Right ventricle myocardium inferior (tissue), 1 donor: ENCODE data around the gene CCN5. TPM values are rescaled to one million over a fixed set of nuclear protein-coding genes. Genes with fewer than 3 reads are reported as not detected.

Experiments
- ATAC-seq: fragments of 200-7000 bp; cut with Tn5 transposase; one replicate; pipeline ENCODE4 v1.9.1; 2020; ENCODE audit warnings: mild to moderate bottlenecking, moderate library complexity
- DNase-seq: peaks from one replicate; pipeline ENCODE4 v3.0.0; 2021; ENCODE audit errors: missing footprints
- intact Hi-C: fragments of 100-400 bp; cut with DNase I; formaldehyde crosslinking; loops from one replicate; pipeline ENCODE4 v1.11.0; 2022
- total RNA-seq: library from RNA; stranded (reverse); fragmentation: NEBNext Ultra II Directional; extraction: Animal tissue kit (Norgen Biotek cat#: 25700); gene quantifications from one replicate; pipeline ENCODE4 v1.2.1, GENCODE V29; 2021
- donor health status: DM: no; HTN: yes; CAD: no; lungs with severe emphysema.

The CCN5 gene
- total RNA-seq, 1 donor from 2014 or later = 13.6 TPM

- ATAC-seq (no peak), DNase-seq (no peak)
- intact Hi-C loops = no loop called here
Observed at GRCh38 chr20:44765701-44766347, 50.7 kb downstream of the CCN5 start.

DNA sequence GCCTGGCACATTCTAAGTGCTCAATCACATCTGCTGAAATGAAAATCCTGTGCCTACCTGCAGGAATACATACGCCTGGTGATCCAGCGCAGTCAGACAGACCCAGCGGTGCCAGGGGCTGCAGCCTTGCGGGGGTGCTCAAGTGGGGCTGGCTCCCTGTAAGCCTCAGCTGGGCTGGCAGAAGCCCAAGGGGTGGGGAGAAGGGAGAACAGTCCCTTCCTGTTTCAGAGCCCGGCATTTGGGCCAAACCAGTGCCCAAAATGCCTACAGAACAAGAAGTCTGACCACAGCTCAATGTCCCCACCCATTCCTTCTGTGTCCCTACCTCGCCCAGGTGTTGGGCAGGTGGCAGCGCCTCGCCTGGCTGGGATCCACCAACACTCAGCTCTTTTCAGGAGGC is 53.1 kb downstream of the CCN5 start:
- intact Hi-C loops = no loop called here
- DNase-seq = no peak
- no peak for ATAC-seq

DNA sequence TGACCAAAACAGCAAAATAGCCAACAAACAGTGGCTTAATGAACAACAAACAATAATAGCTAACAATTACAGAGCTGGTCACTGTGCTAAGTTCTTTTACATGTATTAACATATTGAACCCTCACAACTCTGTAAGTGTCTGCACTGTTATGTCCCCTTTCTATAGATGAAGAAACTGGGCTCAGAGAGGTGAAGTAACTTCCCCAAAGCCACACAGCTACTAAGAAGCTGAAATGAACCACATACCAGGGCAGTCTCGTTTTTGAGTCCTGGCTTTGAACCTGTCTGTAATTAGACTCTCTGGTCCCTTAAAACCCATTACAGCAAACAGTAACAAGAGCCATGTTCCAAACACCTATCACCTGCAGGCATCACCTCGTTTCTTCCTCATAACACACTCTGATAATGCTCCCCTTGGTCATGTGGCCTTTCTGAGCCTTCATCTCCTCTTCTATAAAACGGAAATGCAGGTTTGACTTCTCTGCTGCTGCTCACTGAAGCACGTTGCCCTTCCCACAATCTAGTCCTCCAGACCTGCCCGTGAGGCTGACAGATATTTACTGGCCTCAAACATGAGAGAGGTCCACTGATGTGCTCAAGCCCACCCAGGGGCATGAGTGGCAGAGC is 53.8 kb downstream of the CCN5 start:
- ATAC-seq (no peak), DNase-seq (no peak)
- intact Hi-C loops = no loop called here

- intact Hi-C loops = no loop called here
- no peak for ATAC-seq
- no peak for DNase-seq
Observed at GRCh38 chr20:44769481-44769863, 54.3 kb downstream of the CCN5 start.

DNA sequence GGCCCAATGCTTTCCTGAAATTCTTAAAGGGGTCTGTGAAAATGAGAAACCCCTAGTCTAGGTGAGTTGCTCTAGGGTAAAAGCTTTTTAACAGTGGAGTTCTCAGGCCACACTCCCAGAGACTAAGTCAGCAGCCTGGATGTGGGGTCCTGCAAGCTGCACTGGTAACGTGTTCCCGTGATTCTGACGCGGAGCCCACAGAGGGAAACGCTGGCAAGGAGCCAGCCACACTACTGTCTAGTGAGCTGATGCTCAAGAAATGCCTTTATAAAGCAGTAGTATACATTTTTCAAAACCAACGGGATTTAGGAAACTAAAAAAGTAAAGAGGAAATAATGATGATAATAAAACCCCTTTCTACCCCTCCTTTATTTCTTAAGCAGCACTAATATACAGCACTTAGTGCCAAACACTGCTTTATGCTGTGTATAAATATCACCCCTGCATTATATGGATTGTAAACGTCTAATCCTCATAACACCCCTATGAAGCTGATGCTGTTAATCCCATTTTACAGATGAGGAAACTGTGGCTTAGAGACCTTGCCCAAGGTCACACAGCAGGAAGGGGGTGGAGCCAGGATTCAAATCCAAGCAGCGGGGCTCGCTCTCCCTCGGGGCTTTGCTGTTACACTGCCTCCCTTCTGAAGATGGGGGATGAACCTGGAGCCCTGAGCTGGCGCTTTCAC is 55.5 kb downstream of the CCN5 start:
- DNase-seq = no peak
- intact Hi-C loops = no loop called here
- no peak for ATAC-seq

GRCh38 chr20:44771172-44771535 is 56.0 kb downstream of the CCN5 start:
- intact Hi-C loops = no loop called here
- DNase-seq (no peak), ATAC-seq (no peak)

DNA sequence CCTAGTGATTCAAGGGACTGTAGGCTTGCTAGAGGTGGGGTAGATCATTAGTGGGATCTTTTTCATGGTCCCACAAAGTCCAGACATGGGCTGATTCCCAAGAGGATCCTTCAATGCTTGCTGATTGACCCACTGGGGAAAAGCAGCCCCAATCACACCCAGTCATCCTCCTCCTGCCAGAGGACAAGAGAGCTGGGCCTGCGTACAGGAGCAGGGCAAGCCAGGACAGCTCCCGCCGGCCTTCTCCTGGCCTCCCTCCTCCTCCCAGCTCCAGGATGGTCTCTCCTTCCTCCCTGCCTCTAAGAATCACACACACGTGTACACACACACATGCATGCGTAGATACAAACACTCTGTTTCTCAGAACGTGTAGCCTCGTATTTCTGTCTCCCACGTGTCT is 57.5 kb downstream of the CCN5 start:
- ATAC-seq (no peak), DNase-seq (no peak)
- intact Hi-C loops = no loop called here

DNA sequence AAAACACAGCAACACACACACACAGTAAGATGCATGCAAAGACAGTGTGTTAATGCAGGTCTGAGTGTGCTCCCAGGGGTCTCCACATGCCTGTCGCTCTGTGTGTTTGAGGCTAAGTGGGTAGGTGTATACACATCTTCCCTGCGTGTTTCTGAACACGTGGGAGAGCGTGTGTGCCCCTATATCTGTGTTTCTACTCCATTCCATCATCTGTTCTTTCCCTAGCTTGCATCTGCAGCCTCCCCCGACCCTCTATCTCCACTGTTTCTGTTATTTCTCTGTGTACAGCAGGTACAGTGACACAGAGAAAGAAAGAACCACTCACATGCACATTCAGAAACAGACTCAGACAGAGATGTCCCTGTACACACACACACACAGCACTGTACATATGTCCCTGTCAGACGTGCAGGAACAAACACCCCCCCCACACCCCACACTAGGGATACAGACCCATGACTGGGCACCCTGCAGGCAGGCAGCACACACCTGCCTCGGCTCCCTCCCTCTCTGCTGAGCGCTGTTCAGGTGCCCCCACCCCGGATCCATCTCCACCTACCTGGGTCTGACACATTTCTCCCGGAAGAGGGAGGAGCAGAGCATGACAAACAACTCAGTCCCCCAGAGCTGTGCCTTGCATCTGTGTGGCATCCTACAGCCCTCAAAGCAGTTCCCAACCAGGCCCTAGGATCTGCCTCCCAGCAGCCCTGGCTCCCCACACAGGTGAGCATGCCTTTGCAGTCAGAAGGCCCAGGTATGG is 58.1 kb downstream of the CCN5 start:
- intact Hi-C loops = no loop called here
- DNase-seq = no peak
- no peak for ATAC-seq

DNA sequence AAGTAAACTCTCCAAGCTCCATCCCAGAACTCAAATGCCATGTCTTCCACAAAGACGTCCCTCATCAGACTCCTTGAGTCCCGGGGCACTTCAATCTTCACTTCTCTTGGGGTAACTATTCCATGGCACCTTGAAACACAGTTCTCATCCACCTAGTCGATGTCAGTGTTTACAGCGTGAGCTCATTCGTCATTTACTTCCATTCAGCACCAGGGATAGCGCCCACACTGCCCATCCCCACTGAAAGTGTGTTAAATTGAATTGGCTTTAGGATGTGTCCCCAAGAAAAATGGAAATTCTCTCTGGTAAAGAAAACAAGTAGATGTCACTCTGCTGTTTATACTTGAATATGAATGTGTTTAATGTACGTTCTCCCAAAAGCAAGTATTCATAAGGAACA is 61.8 kb downstream of the CCN5 start:
- no peak for DNase-seq
- intact Hi-C loops = no loop called here
- no peak for ATAC-seq

Other genes starting within 250 kb of the CCN5 start
- 2.9 TPM for gene TTPAL, start 239.5 kb upstream of the CCN5 start, total RNA-seq
- gene SERINC3, start 193.3 kb upstream of the CCN5 start, total RNA-seq = 82.4 TPM
- gene PKIG, start 132.8 kb upstream of the CCN5 start, total RNA-seq = 206 TPM
- gene ADA, start 63.7 kb upstream of the CCN5 start, total RNA-seq = 10.7 TPM
- gene KCNK15, start 30.5 kb downstream of the CCN5 start, total RNA-seq = 0.32 TPM
- gene RIMS4, start 95.2 kb downstream of the CCN5 start, total RNA-seq = not detected
- gene YWHAB, start 170.3 kb downstream of the CCN5 start, total RNA-seq = 110 TPM
- gene PABPC1L, start 194.7 kb downstream of the CCN5 start, total RNA-seq = 2.3 TPM
- 10.3 TPM for gene TOMM34, start 245.0 kb downstream of the CCN5 start, total RNA-seq